GM21423 (cell line): ENCODE results near the gene KLLN.
"Not testable (repeated sequence)": the region's sequence is repeated elsewhere in the genome, so short reads cannot be mapped to it uniquely, and the experiment has no call there.

ENCODE experiments used
- ATAC-seq: cut with Tn5 transposase; IDR thresholded peaks from one replicate; pipeline ENCODE4 v1.9.1; 2021; ENCODE audit warnings: mild to moderate bottlenecking, moderate library complexity; ENCODE audit not compliant: unreplicated experiment

The KLLN gene

GRCh38 chr10:87867453-87867852, 4.1 kb upstream of the KLLN start:
- ATAC-seq = no peak

GRCh38 chr10:87866412-87866974, 3.2 kb upstream of the KLLN start:
- ATAC-seq = no peak

GRCh38 chr10:87865241-87865881, 2.0 kb upstream of the KLLN start:
- no peak for ATAC-seq

- no peak for ATAC-seq
These were observed 1.2 kb upstream of the KLLN start for GRCh38 chr10:87864496-87865059.

GRCh38 chr10:87863951-87864495, 690 bp upstream of the KLLN start:
- not testable (repeated sequence) for ATAC-seq

- ATAC-seq = peak; percentile 17
These were observed 667 bp downstream of the KLLN start for GRCh38 chr10:87862679-87863052.

- ATAC-seq = peak; percentile 47
These were observed 1.2 kb downstream of the KLLN start for GRCh38 chr10:87861953-87862678.

- peak; percentile 10 for ATAC-seq
These were observed 1.8 kb downstream of the KLLN start for GRCh38 chr10:87861566-87861952.

- ATAC-seq = no peak
These were observed 2.4 kb downstream of the KLLN start for GRCh38 chr10:87860816-87861403.

GRCh38 chr10:87860156-87860795, 3.1 kb downstream of the KLLN start:
- no peak for ATAC-seq

GRCh38 chr10:87855665-87856064, 7.7 kb downstream of the KLLN start:
- ATAC-seq = not testable (repeated sequence)

- not testable (repeated sequence) for ATAC-seq
These were observed 8.1 kb downstream of the KLLN start for GRCh38 chr10:87855247-87855646.

- ATAC-seq = no peak
These were observed 11.2 kb downstream of the KLLN start for GRCh38 chr10:87852089-87852488.

GRCh38 chr10:87850742-87851205, 12.6 kb downstream of the KLLN start:
- ATAC-seq = peak; percentile 49

- no peak for ATAC-seq
These were observed 14.3 kb downstream of the KLLN start for GRCh38 chr10:87849001-87849400.

GRCh38 chr10:87847550-87847949, 15.8 kb downstream of the KLLN start:
- no peak for ATAC-seq

- not testable (repeated sequence) for ATAC-seq
These were observed 16.6 kb downstream of the KLLN start for GRCh38 chr10:87846711-87847110.

GRCh38 chr10:87846023-87846422, 17.3 kb downstream of the KLLN start:
- ATAC-seq = no peak

- no peak for ATAC-seq
These were observed 17.7 kb downstream of the KLLN start for GRCh38 chr10:87845624-87845998.

- ATAC-seq = no peak
These were observed 18.3 kb downstream of the KLLN start for GRCh38 chr10:87844837-87845623.
